Nucleus accumbens (tissue), 56 donors: ENCODE results near the gene IL12RB2.
"Not testable (repeated sequence)": the region's sequence is repeated elsewhere in the genome, so short reads cannot be mapped to it uniquely, and the experiment has no call there.

Experiments
- DNase-seq, 56 donors: peaks; one replicate each; lab custom pipeline; 2025; lab: John Stamatoyannopoulos, UW

Gene IL12RB2

DNA sequence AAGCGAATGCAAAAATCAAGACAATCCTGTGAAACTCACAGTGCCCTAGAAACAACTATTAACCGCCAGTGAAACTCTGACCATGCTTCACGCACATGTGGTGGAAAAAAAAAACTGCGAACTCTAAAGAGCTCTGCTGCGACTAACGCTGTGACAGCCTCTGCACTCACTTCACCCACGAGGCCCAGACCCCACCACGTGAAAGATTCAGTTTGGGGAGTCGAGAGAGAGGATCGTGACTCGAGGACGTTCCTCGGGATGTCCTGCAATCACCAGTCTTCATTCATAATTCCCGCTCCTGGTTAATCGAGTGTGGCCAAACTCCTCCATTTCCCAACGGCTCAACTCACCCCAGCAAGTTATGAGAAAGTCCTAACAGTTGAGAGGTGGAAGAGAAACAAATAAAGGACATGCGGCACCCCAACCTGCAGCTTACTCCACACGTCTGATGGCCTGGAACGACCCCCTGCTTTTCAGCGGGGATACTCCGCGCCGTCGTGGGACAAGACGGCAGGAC is 121.4 kb downstream of the IL12RB2 start:
- peak in 19 of 56 donors; percentile 1 to 59 (median 24) for DNase-seq

DNA sequence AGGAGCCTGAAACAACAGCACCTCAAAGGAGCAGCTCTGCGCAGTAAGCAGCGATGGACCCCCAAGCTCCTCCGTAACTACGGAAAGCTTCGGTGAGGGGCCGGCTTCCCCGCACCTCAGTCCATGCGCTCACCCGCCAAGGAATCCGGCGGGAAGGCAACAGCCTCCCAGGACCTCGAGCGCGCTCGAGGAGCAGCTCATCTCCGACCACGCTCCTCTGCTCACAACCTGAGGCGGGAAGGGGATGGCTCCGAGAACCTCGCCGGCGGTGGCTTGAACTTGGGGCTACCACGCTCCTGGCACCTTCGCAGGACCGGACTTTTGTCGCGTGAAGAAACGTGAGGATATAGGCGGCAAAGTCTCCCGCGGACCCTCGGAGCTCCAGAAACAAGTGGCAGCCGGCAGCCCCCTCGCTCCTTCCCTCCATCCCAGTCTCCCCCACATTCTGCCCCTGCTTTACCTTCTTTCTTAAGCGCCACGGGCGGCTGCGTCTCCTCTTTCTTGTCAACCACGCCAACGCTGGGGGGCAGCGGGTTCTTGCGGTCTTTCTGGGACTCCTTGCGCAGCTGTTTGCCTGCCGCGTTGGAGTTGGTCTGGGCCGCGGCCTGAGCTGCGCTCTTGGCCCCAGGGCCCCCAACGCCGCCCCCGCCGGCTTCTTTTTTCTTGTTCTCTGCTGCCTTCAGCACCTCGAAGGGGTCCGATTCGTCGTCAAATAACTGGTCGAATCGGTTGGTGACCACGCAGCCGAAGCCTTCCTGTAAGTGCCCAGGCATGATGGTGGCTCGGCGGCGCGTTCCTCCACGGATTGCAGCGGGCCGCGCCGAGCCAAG is 122.1 kb downstream of the IL12RB2 start:
- DNase-seq: peak in 38 of 56 donors; percentile 10 to 73 (median 42)

DNA sequence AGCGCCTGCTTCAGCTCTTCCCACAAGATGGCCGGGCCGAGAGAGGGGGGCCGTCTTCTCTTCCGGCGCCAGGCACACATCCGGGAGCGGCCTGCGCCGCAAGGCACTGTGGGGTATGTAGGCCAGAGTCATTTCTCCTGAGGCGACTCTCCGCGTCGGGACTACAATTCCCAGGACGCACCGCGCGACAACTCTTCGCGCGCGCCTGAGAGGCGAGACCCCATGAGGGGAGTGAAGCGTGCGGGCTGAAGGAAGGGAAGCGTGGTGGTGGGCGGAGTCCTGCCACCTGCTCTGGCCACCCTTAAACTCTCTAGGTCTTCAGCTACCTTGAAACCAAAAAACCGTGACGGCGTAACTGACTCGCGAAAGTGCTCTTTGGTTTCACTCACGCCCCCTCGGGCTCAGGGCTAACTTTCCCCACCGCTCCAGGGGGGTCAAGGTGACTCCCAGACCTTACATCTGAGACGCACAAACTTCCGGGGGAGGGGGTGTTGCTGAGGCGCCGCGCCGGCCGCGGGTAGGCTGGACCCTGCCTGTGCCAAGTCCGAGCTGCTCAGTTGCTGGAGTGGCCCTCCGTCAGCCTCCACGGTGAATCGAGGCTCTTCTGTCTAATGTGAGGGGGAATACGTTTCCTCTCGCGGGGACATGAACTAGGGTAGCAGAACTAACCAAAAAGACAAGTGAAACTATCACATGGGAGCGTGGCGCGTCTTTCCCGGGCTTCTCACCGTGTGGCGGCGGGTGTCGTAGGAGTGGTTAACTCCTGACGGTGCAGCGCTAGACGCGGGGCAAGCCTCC is 122.9 kb downstream of the IL12RB2 start, which contains the start of gene SERBP1:
SERBP1 (minus strand) TSS at position 45 of the 798 bp plus-strand sequence. CDS start 102 bp downstream, outside the sequence.
- DNase-seq: peak; percentile 66 to 98 (median 93)

DNA sequence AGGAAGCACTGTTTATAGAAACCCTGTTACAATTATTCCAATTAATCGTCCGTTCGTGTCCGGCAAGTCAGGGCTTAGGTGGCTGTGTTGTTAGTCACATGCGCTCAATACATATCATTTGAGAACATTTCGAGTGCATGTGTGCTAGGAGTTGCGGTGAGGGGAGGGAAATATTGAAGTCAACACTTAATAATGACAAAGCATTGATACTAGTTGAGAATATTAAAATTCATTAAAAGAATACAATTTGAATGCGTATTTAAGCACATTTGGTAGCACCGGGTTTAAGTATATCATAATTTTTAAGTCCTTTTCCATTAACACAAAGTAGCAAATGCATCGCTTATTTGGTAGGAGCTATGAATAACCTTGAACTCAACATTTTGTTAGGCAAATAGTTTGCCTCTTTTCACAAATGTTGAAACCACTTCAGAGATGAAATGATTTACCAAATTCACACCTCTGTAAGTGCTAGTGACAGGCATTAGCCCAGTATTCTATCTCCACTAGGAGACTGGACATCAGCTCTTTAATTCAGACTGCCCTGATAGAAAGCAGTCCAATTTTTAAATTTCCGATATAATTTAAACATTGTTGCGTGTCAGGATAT is 123.6 kb downstream of the IL12RB2 start:
- no peak for DNase-seq

DNA sequence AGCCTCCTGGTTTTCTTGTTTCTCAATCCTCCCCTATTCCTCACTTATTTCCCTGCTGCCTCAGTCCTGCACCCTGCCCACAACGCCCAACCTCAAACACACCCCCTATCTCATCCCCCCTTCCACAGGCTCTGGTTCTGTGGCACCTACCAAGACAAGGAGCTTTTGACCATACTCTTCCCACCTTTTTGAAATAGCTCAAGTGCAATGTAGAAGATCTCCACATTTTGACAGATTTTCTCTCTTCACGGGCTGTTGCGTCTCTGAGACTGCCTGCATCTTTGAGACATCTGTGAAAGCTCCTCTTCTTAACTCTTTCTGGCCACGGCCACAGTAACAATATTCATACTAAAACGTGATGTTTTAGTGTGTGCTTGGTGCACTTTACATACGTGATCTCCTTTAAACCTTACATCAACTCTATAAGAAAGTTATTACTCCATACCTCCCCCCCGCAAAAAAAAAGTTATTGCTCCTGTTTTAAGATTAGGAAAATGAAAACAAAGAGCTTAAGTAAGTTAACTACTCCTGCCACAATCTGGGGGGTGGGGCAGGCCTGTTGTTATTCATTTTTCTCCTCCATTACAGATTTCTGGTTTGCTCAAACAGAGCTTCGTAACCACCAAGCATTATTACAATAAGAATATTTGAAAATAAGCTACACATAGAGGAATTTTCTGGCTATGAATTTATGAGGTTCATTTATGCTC is 124.4 kb downstream of the IL12RB2 start:
- no peak for DNase-seq

DNA sequence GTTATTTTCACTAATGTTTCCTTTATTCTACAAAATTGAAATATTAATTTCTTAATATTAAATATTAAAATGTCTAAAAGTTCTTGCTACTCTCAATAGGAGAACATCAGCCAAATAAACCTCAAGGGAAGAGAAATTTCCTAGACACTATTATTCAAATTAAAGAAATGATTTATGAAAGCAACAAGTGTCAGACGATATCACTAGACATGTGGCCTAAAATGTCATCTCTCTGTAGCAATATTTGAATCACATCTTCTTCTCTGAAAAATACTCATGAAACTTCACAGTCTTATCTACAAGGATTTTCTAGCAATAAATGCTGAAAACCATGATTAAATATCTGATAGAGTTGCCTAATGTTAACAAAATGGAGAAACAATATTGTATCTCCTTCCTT is 125.1 kb downstream of the IL12RB2 start:
- no peak for DNase-seq

DNA sequence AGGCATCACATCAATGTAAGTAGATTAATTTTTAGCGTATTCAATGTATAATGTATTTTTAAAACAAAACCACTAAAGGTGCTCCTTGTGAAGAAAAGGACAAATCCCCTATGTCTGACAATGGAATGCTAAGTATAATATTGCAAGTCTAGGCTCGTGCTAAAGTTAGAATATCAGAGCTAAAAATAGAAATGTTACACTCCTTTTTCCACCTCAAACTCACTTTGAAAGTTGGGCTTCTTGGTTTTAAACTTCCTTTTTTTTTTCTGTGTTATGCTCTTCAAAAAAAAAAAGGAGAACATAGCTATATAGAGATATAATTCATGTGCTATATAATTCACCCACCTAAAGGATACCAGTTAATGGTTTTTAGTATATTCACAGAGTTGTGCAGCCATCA is 126.2 kb downstream of the IL12RB2 start:
- no peak for DNase-seq

DNA sequence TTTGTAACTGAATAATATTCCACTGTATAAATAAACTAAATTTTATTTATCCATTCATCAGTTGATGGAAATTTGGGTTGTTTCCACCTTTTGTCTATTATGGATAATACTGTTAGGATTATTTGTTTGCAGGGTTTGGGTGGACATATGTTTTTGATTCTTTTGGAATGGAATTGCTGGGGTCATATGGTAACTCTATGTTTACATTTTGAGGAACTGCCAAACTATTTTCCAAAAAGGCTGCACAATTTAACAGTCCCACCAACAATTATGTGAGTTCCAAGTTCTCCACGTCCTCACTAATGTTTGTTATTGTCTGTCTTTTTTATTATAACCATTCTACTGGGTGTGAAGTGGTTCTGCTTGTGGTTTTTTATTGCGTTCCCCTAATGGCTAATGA is 126.8 kb downstream of the IL12RB2 start:
- no peak for DNase-seq

DNA sequence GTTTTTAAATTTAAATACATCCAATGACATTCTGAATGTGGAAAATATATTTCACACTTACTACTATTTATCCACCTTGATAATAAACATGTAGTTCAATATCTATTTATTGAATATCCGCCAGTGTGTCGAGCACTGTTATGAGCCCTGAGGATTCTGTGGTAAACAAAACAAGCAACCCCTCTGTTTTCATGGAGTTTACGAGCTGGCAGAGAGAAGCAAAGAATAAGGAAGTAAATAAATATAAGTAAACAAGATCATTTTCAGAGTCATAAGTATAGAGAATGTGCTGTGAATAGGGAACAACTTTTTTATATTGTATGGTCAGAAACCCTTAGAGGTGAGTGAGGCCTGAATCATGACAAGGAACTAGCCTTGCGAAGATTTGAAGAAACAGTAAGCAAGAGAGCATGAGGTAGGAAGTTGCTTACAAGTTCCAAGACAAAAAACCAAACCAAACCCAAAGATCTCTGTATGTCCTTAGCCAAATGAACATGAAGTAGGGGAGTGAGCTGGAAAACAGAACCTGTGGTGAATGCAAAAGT is 128.9 kb downstream of the IL12RB2 start:
- no peak for DNase-seq

DNA sequence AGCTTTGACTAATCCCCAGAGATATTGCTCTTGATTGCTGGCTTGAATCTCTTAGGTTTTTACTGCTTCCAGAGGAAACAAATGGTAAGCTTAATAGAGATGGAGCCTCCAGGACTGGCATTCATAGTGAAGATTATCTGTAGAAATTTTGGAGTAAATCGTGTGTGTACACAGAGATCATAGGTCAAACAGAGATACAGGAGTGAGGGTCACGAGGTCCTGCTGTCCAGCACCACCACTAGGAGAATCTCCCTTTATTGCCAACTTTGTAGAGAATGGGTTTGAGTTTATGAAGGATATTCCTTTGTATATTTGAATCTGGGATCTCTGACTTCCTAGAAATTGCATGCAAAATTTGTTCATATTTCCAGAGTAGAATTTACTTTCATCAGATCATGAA is 130.3 kb downstream of the IL12RB2 start:
- no peak for DNase-seq

DNA sequence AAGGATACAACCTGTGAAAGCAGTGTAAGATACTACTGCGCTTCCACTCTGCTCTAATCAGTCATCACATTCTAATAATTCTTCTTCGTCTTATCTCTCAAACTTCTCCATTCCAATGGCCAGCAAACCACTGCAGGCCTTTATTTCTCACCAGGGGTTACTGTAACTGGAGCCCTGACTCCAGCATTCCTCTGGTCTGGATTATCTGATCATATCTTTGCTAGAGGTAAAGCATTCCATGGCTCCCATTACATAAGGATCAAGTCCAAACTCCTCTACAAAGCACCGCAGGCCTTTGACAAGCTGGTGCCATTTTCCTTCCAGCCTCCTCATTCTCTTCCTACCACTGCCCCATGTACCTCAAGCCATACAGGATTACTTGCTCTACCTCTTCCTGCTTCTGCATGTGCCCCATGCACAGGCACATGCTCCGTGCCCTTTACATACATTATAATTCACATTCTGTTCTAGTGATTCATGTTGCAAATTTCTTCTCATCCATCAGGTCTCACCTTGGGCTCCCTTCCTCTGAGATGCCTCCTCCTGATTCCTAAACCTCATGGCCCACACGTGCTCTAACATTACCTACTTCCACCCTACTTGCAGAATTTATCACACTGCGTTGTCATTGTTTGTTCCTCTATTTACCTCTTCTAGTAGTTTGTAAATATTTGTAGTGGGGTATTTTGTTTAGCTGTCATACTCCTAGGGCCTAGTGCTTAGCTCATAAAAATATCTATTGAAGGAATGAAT is 131.8 kb downstream of the IL12RB2 start:
- no peak for DNase-seq

DNA sequence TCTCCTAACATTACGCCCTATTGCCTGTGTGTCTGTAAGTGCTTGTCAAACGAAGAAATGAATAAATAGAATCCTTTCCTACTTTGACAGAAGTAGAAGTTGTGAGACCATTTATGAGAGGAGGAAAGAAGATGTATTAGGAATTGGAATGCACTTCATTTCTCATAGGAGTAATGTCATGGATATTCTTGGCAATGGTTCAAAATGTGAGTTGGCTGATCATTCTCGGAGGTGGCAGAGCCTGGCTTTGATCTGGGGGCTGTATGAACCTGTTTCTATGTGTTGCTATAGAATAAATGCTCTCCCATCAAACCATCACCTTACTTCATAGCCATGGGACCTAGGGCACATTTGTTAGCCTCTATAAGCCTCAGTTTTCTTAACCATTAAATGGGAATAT is 132.7 kb downstream of the IL12RB2 start:
- no peak for DNase-seq

DNA sequence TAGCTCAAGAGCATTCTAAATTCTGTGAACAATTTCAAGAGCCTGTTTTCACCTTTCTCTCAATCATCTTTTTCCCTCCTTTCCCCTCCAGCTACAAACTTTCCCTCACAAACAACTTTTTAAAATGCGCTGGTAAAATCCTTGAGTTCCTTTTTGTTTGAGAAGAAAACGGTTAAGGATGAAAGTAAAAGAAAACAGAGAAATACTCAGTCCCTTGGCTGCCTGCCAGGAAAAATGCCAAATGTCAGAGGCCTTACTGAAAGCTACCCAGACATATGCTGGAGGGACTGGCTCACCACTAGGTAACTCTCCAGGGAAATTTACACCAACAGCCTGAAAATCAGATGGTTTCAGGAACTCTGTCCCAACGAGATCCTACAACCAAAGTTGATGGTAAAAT is 133.5 kb downstream of the IL12RB2 start:
- DNase-seq: peak in 9 of 56 donors; percentile 0 to 50 (median 3)

DNA sequence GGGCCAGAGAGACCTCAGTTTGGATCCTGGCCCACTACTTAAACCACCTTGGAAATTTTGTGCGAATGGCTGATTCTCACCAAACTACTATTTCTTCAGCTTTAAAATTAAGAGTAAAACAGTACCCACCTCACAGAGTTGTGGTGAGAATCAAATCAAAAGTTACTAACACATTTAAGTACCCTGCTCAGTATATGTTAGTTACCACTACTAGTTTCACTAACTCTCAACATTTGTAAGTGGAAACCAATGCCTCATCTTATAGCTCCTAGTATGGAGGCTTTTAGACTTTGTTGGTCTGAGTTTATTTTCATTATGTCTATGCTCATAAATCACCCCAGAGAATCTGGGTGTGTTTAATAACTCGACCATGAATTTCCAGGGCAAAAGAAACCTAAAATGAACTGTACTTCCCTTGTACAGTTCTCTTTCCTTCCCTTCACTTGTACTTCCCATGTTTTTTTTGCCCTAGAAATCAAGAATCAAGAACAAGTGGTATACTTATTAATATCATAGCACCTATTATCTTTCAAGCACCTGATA is 134.1 kb downstream of the IL12RB2 start:
- no peak for DNase-seq

DNA sequence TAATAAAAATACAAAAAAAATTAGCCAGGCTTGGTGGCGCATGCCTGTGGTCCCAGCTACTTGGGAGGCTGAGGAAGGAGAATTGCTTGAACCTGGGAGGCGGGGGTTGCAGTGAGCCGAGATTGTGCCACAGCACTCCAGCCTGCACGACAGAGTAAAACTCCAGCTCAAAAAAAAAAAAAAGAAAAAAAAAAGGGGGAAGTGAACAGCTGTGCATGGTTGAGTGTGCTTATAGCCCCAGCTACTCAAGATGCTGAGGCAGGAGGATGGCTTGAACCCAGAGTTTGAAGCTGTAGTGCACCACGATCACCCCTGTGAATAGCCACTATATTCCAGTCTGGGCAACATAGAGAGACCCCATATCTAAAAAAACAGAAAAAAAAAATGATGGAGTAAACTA is 138.3 kb downstream of the IL12RB2 start:
- DNase-seq: not testable (repeated sequence)
